ENCODE results near the gene PIP5K1C.

GRCh38 chr19:3691372-3691716 is 8.9 kb downstream of the PIP5K1C start:
- no peak for TF ChIP-seq POLR2A (IDR thresholded peaks at IDR 0.05; ENCODE audit: borderline replicate concordance, extremely low read depth, insufficient read depth, insufficient read length)
- no peak for TF ChIP-seq CTCF (IDR thresholded peaks at IDR 0.05 in 2 of 3, conservative IDR thresholded peaks at IDR 0.05 in 1 of 3; ENCODE audit: borderline replicate concordance in 1 of 3, insufficient read depth in 1 of 3, low read depth in 2 of 3, low read length in 2 of 3)
- no peak for TF ChIP-seq POLR2AphosphoS5 (IDR thresholded peaks at IDR 0.05; ENCODE audit: low read depth, low read length)
- no peak for TF ChIP-seq TCF7L2 (IDR thresholded peaks at IDR 0.05; ENCODE audit: borderline replicate concordance, extremely low read depth, insufficient read depth, insufficient read length)
- TF ChIP-seq EZH2 (IDR thresholded peaks at IDR 0.05): no peak
- no peak for TF ChIP-seq ZBTB33 (IDR thresholded peaks at IDR 0.05; ENCODE audit: extremely low read depth, insufficient replicate concordance, low read length)
- no peak for TF ChIP-seq MAX (IDR thresholded peaks at IDR 0.05)
